ENCODE data around the gene MED26. TPM values are rescaled to one million over a fixed set of nuclear protein-coding genes. Genes with fewer than 3 reads are reported as not detected.

The MED26 gene
- total RNA-seq, 4 donors from 2014 or later: 7.2 to 15.5 (median 8.2) TPM

DNA sequence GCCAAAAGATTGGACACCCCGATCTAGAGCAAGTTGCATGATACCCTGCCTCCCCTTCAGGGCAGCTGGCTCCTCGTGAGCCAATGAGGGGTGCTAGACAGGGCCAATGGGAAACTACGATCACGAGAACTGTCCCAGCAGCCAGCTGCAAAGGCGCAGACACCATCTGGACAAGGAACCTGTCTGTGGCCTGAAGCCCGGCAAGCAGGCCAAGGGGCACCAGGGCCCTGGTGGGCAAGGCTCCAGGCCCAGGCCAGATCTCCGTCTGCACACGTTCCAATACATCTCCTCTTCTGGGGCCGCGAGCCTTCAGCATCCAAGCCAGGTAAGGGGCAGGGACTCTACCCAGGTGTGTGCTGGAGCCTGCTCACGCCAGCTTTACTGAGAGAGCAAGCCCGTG lies 20.2 kb downstream of the MED26 start:
- no peak for ATAC-seq (ENCODE audit: low FRiP score)
- TF ChIP-seq CTCF (IDR thresholded peaks at IDR 0.05): no peak
- DNase-seq (ENCODE audit: low spot score): no peak

DNA sequence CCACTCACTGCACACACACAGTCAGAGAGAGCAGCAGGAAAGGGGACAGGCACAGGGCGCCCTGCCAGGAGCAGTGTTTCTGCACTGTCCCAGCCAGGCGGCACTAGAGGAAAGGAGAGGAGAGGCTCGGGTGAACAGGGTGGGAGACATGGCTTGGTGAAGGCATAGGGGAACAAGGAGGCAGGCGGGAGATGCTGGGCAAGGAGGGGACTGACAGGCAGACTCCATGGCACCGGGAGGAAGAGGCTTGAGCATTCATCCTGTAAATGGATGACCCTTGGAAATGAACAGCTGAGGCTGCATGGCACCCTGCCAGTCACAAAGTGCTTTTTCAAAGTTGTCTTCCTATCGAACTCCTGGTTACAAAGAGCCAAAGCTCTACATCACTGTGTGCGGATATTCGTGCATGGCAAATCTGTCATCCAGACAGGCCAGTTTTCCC lies 22.4 kb downstream of the MED26 start:
- ATAC-seq (ENCODE audit: low FRiP score) (no peak), DNase-seq (ENCODE audit: low spot score) (no peak)
- TF ChIP-seq CTCF (IDR thresholded peaks at IDR 0.05): no peak

DNA sequence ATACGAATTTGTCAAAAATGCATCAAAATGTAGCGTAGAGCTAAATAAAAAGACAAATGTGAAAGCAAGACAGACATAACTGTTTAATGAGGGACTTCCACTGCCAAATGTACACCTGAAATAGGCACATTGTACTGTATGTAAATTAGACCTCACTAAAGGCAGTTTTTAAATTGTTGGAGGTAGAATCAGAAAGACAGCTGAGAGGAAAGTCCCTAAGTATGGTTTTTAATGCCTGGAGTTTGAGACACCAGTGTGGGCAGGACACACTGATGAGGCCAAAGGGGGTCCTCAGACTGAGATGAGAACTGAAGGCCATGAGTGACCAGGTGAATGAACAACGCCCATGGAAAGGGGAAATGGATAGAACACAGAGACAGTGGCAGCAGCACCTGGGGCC lies 22.9 kb downstream of the MED26 start:
- TF ChIP-seq CTCF (IDR thresholded peaks at IDR 0.05): no peak
- ATAC-seq (ENCODE audit: low FRiP score) (no peak), DNase-seq (ENCODE audit: low spot score) (no peak)

DNA sequence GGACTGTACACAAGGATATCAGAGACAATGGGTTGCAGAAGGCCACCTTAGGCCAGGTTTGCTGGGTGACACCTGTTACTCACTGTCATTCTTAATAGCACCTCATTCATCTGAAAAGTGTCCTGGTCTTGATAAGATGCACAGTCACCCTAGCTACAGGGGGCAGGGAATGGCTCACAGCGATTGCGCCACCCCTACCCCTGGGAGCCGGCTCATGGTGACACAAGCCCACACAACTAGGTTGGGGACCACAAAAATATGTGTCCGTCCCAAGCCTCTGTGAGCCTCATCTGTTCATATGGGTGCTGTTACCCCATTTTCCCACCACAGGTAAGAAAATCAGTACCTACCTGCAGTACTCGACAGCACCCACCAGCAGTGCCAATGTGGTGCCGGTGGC lies 23.4 kb downstream of the MED26 start:
- no peak for DNase-seq (ENCODE audit: low spot score)
- no peak for TF ChIP-seq CTCF (IDR thresholded peaks at IDR 0.05)
- ATAC-seq (ENCODE audit: low FRiP score): no peak

DNA sequence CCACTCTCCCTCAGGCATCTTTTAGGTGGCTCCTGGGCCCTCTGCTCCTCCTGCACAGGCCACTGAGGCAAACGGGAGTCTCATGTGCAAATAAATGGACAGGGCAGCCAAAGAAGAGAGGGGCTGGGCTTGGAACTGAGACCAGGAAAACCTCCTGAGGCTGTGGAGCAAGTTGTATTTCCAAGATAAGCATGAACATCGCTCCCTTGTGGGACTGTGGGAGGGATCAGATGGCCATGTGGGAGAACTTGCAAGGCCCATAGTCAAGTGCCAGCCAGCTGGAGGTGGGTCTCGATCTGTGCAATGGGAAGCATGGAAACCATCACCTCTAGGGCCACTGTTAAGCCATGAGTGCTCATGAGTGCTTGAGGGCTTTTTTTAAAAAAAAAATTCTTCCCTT lies 24.9 kb downstream of the MED26 start:
- DNase-seq (ENCODE audit: low spot score): no peak
- TF ChIP-seq CTCF (IDR thresholded peaks at IDR 0.05): no peak
- ATAC-seq (ENCODE audit: low FRiP score): no peak

DNA sequence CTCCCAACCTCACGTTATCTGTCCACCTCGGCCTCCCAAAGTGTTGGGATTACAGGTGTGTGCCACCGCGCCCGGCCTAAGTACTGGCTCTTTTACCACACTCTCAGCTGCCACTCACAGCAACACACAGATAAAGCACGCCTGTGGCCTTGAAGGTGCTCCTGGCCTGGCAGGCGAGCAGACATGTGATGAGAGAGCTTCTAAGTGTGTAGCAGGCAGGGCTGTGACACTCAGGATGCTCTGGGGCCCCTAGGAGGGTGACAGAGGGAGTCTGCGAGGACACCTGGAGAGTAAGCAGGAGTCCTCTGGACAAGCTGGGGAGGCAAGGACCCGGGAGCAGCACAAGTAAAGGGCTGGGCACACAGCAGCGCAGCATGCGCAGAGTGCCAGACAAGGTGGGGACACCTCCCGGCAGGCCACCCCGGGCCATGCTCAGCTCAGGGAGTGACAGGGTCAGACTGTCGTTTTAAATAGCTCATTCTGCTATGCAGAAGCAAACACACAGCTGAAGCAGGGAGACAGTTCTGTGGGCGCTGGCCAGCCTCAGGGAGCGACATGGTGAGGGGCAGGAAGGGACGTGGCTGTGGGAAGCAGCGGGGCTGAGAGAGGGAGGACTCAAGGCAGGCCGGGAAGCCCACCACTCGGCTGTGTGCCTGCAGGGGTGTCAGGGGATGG lies 26.5 kb downstream of the MED26 start:
- no peak for DNase-seq (ENCODE audit: low spot score)
- no peak for TF ChIP-seq CTCF (IDR thresholded peaks at IDR 0.05)
- no peak for ATAC-seq (ENCODE audit: low FRiP score)

DNA sequence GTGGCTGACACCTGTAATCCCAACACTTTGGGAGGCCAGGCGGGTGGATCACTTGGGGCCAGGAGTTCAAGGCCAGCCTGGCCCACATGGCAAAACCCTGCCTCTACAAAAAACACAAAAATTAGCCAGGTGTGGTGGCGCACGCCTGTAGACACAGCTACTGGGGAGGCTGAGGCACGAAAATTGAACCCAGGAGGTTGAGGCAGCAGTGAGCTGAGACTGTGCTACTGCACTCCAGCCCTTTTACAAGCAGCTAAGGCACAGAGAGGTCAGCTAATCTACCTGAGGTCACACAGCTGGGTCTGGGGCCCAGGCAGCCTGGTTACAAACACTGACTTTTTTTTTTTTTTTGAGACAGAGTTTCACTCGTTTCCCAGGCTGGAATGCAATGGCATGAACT lies 27.2 kb downstream of the MED26 start:
- DNase-seq (ENCODE audit: low spot score): no peak
- ATAC-seq (ENCODE audit: low FRiP score): no peak
- no peak for TF ChIP-seq CTCF (IDR thresholded peaks at IDR 0.05)
